Germinal center (tissue), 1 donor: ENCODE results near the gene ADNP.
A peak's percentile ranks its signal among the peaks of the same experiment; 100 is the strongest.

Experiments
- DNase-seq: peaks from one replicate; pipeline ENCODE4 v3.0.0; 2012; ENCODE audit warnings: mixed read lengths, low spot score

Gene ADNP

GRCh38 chr20:50932016-50932485 is 814 bp upstream of the ADNP start:
- no peak for DNase-seq

- peak; percentile 58 for DNase-seq
Observed at GRCh38 chr20:50930976-50931305, 296 bp downstream of the ADNP start.

GRCh38 chr20:50930139-50930975 is 880 bp downstream of the ADNP start:
- DNase-seq = no peak

GRCh38 chr20:50929299-50930138 is 1.7 kb downstream of the ADNP start:
- peak; percentile 85 for DNase-seq

- no peak for DNase-seq
Observed at GRCh38 chr20:50928469-50928868, 2.8 kb downstream of the ADNP start.

GRCh38 chr20:50926530-50926929 is 4.7 kb downstream of the ADNP start:
- DNase-seq = no peak

GRCh38 chr20:50924261-50924920 is 6.8 kb downstream of the ADNP start:
- DNase-seq = no peak

- DNase-seq = no peak
Observed at GRCh38 chr20:50921803-50922501, 9.3 kb downstream of the ADNP start.

GRCh38 chr20:50920997-50921396 is 10.2 kb downstream of the ADNP start:
- DNase-seq = peak; percentile 43

GRCh38 chr20:50919567-50919966 is 11.7 kb downstream of the ADNP start:
- no peak for DNase-seq

GRCh38 chr20:50918403-50918802 is 12.8 kb downstream of the ADNP start:
- no peak for DNase-seq

GRCh38 chr20:50916934-50917333 is 14.3 kb downstream of the ADNP start:
- no peak for DNase-seq

GRCh38 chr20:50916257-50916656 is 15.0 kb downstream of the ADNP start:
- no peak for DNase-seq

- DNase-seq = no peak
Observed at GRCh38 chr20:50915424-50915823, 15.8 kb downstream of the ADNP start.

- no peak for DNase-seq
Observed at GRCh38 chr20:50913690-50914375, 17.4 kb downstream of the ADNP start.

GRCh38 chr20:50911716-50912115 is 19.5 kb downstream of the ADNP start:
- DNase-seq = no peak

GRCh38 chr20:50911030-50911429 is 20.2 kb downstream of the ADNP start:
- DNase-seq = no peak

- no peak for DNase-seq
Observed at GRCh38 chr20:50909413-50909812, 21.8 kb downstream of the ADNP start.

GRCh38 chr20:50904067-50904570 is 27.1 kb downstream of the ADNP start:
- no peak for DNase-seq

GRCh38 chr20:50903353-50904051 is 27.7 kb downstream of the ADNP start:
- no peak for DNase-seq

- DNase-seq = no peak
Observed at GRCh38 chr20:50901301-50901700, 29.9 kb downstream of the ADNP start.
